Ovary (tissue), 9 donors: ENCODE measurements around the gene TCL1B. TPM values are rescaled to one million over a fixed set of nuclear protein-coding genes. Genes with fewer than 3 reads are reported as not detected.

Source experiments
- DNase-seq, 5 donors: peaks; one replicate each; pipeline ENCODE4 v3.0.0-alpha.2; 2019 to 2020
- H3K27ac ChIP-seq, 2 donors: fragments of 200-600 bp; one replicate each; pipeline versions ENCODE4 v1.5.1 to v1.8.0; 2019 to 2022
- H3K27me3 ChIP-seq: fragments of 200-600 bp; one replicate; pipeline ENCODE4 v1.8.0; 2022
- H3K36me3 ChIP-seq: fragments of 200-600 bp; sonication (generic); one replicate; pipeline ENCODE4 v1.5.1; 2019
- H3K4me1 ChIP-seq: one replicate; pipeline ENCODE4 v1.8.1; 2013; ENCODE audit warnings: mild to moderate bottlenecking, moderate library complexity; ENCODE audit not compliant: insufficient read depth
- H3K4me3 ChIP-seq: fragments of 200-600 bp; sonication (generic); one replicate; pipeline ENCODE4 v1.5.1; 2017
- H3K9me3 ChIP-seq, 2 donors: fragments of 200-600 bp in 1 of 2; sonication (generic) in 1 of 2; one replicate each; pipeline versions ENCODE4 v1.5.1 to v1.8.1; 2013 to 2019; ENCODE audit warnings: mild to moderate bottlenecking in 1 of 2, moderate library complexity in 1 of 2
- EP300 ChIP-seq: sonication (generic); formaldehyde crosslinking; IDR thresholded peaks from one replicate; pipeline ENCODE4 v1.6.1; 2017; ENCODE audit warnings: antibody characterized with exemption
- POLR2A ChIP-seq: fragments of 450-650 bp; IDR thresholded peaks from one replicate; pipeline ENCODE4 v1.6.1; 2017; ENCODE audit warnings: antibody characterized with exemption, mild to moderate bottlenecking, moderate library complexity
- WGBS, 3 donors: extraction: QIAGEN DNeasy Blood & Tissue Kit in 1 of 3; methylation state at CpG; one replicate each; pipeline versions ENCODE4 v1.1.5 to v1.1.7; 2013 to 2017; 5-methylcytosine and 5-hydroxymethylcytosine counted together
- intact Hi-C, 4 donors: fragments of 100-400 bp; cut with DNase I; formaldehyde crosslinking; loops; one replicate each; pipeline versions ENCODE4 v1.11.0 to v1.15.1; 2022 to 2023
- polyA plus RNA-seq, 2 donors: library from polyadenylated mRNA; stranded (reverse); fragments of 200-250 nt in 1 of 2; fragments of 350-450 nt in 1 of 2; fragmentation: Illumina TruSeq in 1 of 2; extraction: RNeasy Lipid Tissue Mini Kit (QIAGEN cat#74804) in 1 of 2; gene quantifications; one replicate each; pipeline ENCODE4 v1.2.3, GENCODE V29; 2013 to 2014
- total RNA-seq, 7 donors: library from RNA; depleted of rRNA in 2 of 7; stranded (reverse); fragments of >200 nt in 2 of 7; fragmentation: NEBNext Ultra II Directional in 3 of 7; extraction: Animal tissue kit (Norgen Biotek cat#: 25700) in 3 of 7; gene quantifications; one replicate each; pipeline versions ENCODE4 v1.1.0 to v1.2.4, GENCODE V29; 2016 to 2023
- TF ChIP-seq, protein P1 (sequence below), 3 donors: fragments of 450-650 bp in 2 of 3; fragments of 200-600 bp in 1 of 3; IDR thresholded peaks; one replicate each; pipeline versions ENCODE4 v1.5.1 to v1.8.0; 2016 to 2022; ENCODE audit warnings: antibody characterized with exemption in 3 of 3, mild to moderate bottlenecking in 1 of 3
- donor health status: DM: no; HTN: no; CAD: no; lungs with moderate emphysema.
- donor health status: DM: no; HTN: no; CAD: no.
- donor health status: Bipolar disorder and iron deficiency.
- donor health status: DM: yes; HTN: yes; CAD: no.
- donor health status: DM: no; HTN: no; CAD: no.
- donor health status: DM: yes; HTN: yes; CAD: no.

TCL1B gene
- total and polyA plus RNA-seq, 9 donors = 0.07 TPM; not detected in 8

GRCh38 chr14:95698287-95698686, 12.1 kb downstream of the TCL1B start:
- H3K4me3 ChIP-seq = no peak overlapping the region
- H3K27me3 ChIP-seq = no peaks in the 10 kb centered on the region
- TF ChIP-seq EP300 (no peak), POLR2A (no peak)
- TF ChIP-seq, protein P1, sequence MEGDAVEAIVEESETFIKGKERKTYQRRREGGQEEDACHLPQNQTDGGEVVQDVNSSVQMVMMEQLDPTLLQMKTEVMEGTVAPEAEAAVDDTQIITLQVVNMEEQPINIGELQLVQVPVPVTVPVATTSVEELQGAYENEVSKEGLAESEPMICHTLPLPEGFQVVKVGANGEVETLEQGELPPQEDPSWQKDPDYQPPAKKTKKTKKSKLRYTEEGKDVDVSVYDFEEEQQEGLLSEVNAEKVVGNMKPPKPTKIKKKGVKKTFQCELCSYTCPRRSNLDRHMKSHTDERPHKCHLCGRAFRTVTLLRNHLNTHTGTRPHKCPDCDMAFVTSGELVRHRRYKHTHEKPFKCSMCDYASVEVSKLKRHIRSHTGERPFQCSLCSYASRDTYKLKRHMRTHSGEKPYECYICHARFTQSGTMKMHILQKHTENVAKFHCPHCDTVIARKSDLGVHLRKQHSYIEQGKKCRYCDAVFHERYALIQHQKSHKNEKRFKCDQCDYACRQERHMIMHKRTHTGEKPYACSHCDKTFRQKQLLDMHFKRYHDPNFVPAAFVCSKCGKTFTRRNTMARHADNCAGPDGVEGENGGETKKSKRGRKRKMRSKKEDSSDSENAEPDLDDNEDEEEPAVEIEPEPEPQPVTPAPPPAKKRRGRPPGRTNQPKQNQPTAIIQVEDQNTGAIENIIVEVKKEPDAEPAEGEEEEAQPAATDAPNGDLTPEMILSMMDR (IDR thresholded peaks at IDR 0.05) = no peak
- DNase-seq = no peak
- H3K9me3 ChIP-seq = no peaks in the 10 kb centered on the region
- H3K27ac ChIP-seq = no peak overlapping the region
- H3K4me1 ChIP-seq = no peaks in the 10 kb centered on the region
- intact Hi-C loops = loop anchor here in 1 of 4 donors (10.0 kb wide), 1 partner anchor 133 kb away; no protein-coding TSS in a partner anchor
- H3K36me3 ChIP-seq = no peaks in the 10 kb centered on the region

GRCh38 chr14:95699412-95699811, 13.2 kb downstream of the TCL1B start:
- no peak for DNase-seq
- intact Hi-C loops = loop anchor here in 1 of 4 donors (10.0 kb wide), 1 partner anchor 135 kb away; no protein-coding TSS in a partner anchor
- Histone ChIP-seq H3K9me3 (no peaks in the 10 kb centered on the region), H3K27me3 (no peaks in the 10 kb centered on the region), H3K4me3 (no peak overlapping the region), H3K4me1 (no peaks in the 10 kb centered on the region), H3K36me3 (no peaks in the 10 kb centered on the region), H3K27ac (no peak overlapping the region)
- WGBS, 3 donors = 70 to 72% (median 72%) methylated on average over 5 of the region's 5 CpGs
- TF ChIP-seq POLR2A (no peak), EP300 (no peak)
- TF ChIP-seq, protein P1 (IDR thresholded peaks at IDR 0.05) = no peak

DNA sequence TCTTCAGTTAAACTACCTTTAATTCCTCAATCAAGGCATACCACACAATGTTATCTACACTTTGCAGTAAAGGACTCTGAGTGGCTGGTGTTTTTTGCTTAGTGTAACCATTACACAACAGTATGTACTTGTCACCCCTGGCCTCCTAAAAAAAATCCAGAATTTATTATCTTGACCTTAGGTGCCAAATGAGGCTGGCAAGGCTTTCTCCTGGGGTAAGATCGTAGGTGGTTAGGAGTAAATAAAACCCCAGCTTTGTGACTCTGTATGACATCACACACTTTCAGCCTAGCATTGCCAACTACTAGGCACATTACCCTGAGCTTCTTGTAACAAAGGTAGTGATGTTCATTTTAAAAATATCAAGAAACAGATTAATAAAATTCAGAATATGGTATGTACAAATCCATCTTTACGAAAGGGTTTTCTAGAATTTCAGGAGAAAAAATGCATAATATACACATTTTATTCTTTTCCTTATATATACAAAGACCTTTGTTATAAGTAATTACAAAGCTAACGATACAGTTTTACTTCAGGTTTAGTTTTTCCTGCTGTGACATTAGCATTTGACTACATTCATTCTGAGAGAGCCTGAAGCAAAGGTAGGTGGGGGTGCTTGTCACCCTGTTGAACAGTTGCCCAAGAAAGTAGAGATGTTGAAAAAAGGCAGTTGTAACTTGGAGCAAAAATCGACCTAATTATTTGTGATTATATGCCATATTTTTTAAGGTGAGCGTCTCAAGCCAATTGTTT, 14.2 kb downstream of the TCL1B start:
- DNase-seq = no peak
- H3K9me3 ChIP-seq = no peaks in the 10 kb centered on the region
- TF ChIP-seq POLR2A (no peak), EP300 (no peak)
- TF ChIP-seq, protein P1 (IDR thresholded peaks at IDR 0.05) = no peak
- no peaks in the 10 kb centered on the region for H3K27me3 ChIP-seq
- intact Hi-C loops = no loop called here
- no peaks in the 10 kb centered on the region for H3K36me3 ChIP-seq
- 57 to 66% (median 60%) methylated on average over 5 of the region's 5 CpGs for WGBS, 3 donors
- no peak overlapping the region for H3K4me3 ChIP-seq
- H3K27ac ChIP-seq = no peak overlapping the region
- no peaks in the 10 kb centered on the region for H3K4me1 ChIP-seq

DNA sequence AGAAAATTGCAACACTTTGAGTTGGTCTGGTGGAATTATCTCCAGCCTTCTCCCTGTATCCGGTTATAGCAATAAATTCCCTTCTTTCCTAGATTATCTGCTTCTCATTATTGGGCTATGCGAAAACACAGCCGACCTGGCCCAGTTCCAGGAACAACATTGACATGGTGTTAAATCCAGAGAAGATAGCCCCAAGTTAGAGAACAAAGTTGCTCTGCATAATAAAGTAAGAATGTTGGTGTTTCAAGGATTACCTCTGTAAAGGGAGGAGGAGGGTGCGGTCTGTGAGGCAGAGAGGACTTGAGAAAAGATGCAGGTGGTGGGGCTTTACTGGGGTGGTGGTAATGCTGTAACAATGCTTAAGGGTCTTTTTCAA, 15.6 kb downstream of the TCL1B start:
- TF ChIP-seq EP300 (no peak), POLR2A (no peak)
- TF ChIP-seq, protein P1 (IDR thresholded peaks at IDR 0.05) = no peak
- Histone ChIP-seq H3K27ac (no peak overlapping the region), H3K9me3 (no peaks in the 10 kb centered on the region), H3K4me1 (no peaks in the 10 kb centered on the region), H3K27me3 (no peaks in the 10 kb centered on the region), H3K4me3 (no peak overlapping the region), H3K36me3 (no peaks in the 10 kb centered on the region)
- 4 to 8% (median 7%) methylated on average over 4 of the region's 4 CpGs for WGBS, 3 donors
- intact Hi-C loops = no loop called here
- peak in 3 of 5 donors; percentile 36 to 57 (median 38) for DNase-seq
